GM18907 (cell line): ENCODE data around the gene DNHD1.

Source experiments
- ATAC-seq: cut with Tn5 transposase; IDR thresholded peaks from one replicate; pipeline ENCODE4 v1.9.1; 2021; ENCODE audit warnings: mild to moderate bottlenecking, moderate library complexity; ENCODE audit not compliant: unreplicated experiment

Gene DNHD1

DNA sequence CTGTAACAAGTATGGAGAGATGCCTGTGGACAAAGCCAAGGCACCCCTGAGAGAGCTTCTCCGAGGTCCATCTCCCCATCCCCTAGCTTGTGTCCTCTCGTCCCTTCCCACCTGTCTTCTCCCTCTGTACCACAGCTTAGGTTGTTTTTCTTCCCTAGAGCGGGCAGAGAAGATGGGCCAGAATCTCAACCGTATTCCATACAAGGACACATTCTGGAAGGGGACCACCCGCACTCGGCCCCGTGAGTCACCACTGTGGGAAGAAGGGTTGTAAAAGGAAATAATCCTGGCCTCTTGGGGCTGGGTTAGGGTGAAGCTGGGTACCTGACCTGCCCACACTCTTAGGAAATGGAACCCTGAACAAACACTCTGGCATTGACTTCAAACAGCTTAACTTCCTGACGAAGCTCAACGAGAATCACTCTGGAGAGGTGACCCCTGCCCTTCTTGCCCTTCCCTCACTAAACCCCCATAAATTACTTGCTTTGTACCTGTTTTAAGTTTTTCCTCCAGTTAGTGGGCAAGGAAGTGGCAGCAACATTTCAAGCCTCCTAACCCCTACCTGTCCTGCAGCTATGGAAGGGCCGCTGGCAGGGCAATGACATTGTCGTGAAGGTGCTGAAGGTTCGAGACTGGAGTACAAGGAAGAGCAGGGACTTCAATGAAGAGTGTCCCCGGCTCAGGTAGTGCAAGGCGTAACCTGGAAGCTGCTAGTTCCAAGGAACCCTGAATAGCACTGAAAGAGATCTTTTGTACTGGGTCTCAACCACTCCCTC, 111.8 kb downstream of the DNHD1 start:
- no peak for ATAC-seq

GRCh38 chr11:6609502-6610015, 112.5 kb downstream of the DNHD1 start:
- no peak for ATAC-seq

- no peak for ATAC-seq
Observed at GRCh38 chr11:6610591-6610990, 113.5 kb downstream of the DNHD1 start.

- ATAC-seq, result peak; percentile 18
Observed at GRCh38 chr11:6611092-6611962, 114.2 kb downstream of the DNHD1 start.

- no peak for ATAC-seq
Observed at GRCh38 chr11:6611963-6612212, 114.8 kb downstream of the DNHD1 start.

- ATAC-seq, result peak; percentile 85
Observed at GRCh38 chr11:6612213-6613041, 115.3 kb downstream of the DNHD1 start, which contains the start of gene TAF10. TSS of gene TAF10 (minus strand) at chr11:6612216. CDS start at chr11:6612189, 27 bp downstream.

DNA sequence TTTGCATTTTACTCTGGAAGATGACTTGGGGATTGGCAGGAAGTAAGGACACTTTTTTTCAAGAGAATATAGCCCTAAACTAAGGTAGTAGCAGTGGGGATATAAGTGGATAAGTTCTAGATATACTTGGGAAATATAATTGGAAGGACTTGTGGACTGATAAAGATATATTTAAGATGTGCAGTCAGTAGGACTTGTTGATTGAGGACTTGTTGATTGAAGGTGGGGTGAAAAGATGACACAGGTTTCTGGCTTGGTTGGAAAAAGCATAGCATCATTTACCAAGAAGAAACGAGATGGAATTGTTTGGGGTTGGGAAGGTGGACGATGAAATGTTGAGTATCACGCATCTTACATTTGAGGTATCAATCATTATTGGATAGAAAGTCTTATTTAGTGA, 116.4 kb downstream of the DNHD1 start:
- no peak for ATAC-seq

GRCh38 chr11:6614446-6614845, 117.4 kb downstream of the DNHD1 start:
- no peak for ATAC-seq

- ATAC-seq, result no peak
Observed at GRCh38 chr11:6615046-6615445, 118.0 kb downstream of the DNHD1 start.

GRCh38 chr11:6615882-6616585, 119.0 kb downstream of the DNHD1 start:
- no peak for ATAC-seq

- ATAC-seq, result no peak
Observed at GRCh38 chr11:6616596-6617250, 119.6 kb downstream of the DNHD1 start.

DNA sequence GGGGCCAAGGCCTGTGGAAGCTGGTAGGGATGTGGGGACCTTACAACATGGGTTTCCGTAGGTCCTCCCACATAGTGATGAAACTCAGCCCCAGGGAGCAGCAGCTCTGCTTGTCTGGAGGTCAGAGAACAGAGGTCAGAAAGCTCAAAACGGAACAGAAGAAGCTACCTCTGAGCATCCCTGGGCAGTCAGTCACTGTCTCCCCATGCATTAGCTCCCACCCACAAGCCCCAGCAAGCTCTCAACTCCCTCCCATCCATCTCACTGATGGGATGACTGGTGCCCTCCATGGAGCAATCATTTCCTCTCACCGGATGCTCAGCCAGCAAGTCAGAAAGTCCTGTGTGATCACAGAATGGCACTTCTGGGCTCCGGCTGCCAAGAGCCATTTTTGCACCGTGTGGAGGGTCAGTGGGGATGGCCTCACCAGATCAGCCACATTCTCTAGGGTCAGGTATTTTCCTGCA, 120.3 kb downstream of the DNHD1 start:
- ATAC-seq, result no peak

DNA sequence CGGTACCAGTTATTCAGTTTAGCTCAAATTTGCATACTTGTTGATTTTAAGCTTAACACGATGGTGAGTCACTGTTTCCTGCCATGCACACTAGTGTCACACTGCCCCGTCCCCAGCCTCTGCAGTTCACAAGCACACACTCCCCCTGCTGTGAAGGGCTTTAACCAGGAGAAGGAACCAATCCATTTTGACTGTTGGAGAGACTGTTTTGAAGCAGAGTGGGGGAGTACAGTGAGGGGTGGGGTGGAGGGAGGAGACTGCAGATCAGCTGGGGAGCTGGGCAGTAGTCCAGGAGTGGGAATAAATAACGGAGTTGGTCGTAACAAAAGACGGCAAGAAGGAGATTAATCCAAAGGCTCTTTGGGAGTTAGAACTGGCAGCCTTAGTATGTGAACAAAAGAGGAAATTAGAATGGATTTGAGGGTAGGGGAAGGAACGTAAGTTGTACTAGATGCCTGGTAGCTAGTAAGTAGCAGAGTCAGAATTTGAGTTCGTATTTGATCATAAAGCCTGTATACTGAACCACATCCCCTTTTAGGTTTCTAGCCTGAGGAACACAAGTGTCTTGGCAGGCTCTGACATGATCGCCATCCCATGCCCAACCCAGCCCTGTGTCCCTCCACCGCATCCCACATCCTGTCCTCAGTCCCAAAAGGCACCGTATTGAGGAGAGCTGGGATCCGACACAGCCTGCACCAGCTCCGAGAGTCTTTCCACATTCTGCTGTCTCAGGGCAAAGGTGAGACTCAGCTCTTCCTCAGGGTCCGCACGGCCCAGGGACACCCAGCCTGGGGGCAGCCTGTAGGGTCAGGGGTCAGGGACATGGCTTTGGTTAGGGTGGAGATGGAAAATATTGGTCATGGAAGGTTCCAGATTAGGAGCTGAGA, 121.3 kb downstream of the DNHD1 start:
- peak; percentile 2 for ATAC-seq

GRCh38 chr11:6619004-6619745, 122.1 kb downstream of the DNHD1 start, which contains the start of gene TPP1:
TSS of gene TPP1 (minus strand) at chr11:6619422. CDS start at chr11:6619400, 22 bp downstream.
- peak; percentile 98 for ATAC-seq

DNA sequence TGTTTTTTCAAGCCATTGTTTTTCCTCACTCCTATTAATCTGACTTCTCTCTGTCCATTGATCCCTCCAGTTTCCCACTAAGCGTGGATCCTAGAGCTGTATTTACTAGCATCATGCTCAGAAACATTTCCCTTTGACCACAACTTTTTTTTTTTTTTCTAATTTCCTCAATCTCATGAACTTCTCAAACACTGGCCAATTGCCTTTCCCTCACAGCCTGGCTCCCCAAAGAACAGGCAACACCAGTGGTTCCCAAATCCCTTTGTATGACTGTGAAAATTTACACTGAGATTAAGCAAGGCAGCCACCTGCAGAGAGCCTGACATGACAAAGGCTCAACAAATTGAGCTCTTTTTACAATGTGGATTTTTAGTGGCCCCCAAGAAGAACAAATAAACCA, 123.6 kb downstream of the DNHD1 start:
- no peak for ATAC-seq
